Gastrocnemius medialis (tissue), 4 donors: Measurements from ENCODE around the gene MAGI1. TPM values are rescaled to one million over a fixed set of nuclear protein-coding genes. Genes with fewer than 3 reads are reported as not detected.

Experiments used
- ATAC-seq, 2 donors: fragments of 150-250 bp; one replicate each; pipeline ENCODE4 v1.9.1; 2016
- DNase-seq, 2 donors: peaks; one replicate each; pipeline ENCODE4 v3.0.0-alpha.2; 2019
- H3K27ac ChIP-seq, 4 donors: fragments of 200-600 bp; sonication (generic); 1 replicate in 1 of 4; 2 replicates in 3 of 4; pipeline ENCODE4 v1.5.1; 2016 to 2018; ENCODE audit warnings: mild to moderate bottlenecking in 2 of 4, moderate library complexity in 1 of 4
- H3K27me3 ChIP-seq, 3 donors: fragments of 200-600 bp; sonication (generic) in 2 of 3; 1 replicate in 1 of 3; 2 replicates in 2 of 3; pipeline versions ENCODE4 v1.5.1 to v1.6.0; 2016 to 2019; ENCODE audit warnings: mild to moderate bottlenecking in 1 of 3, moderate library complexity in 1 of 3
- H3K36me3 ChIP-seq, 2 donors: fragments of 200-600 bp; sonication (generic) in 1 of 2; one replicate each; pipeline ENCODE4 v1.5.1; 2017 to 2018
- H3K4me1 ChIP-seq, 2 donors: fragments of 200-600 bp; sonication (generic) in 1 of 2; one replicate each; pipeline ENCODE4 v1.5.1; 2016 to 2017; ENCODE audit warnings: mild to moderate bottlenecking in 2 of 2
- H3K4me3 ChIP-seq, 4 donors: fragments of 200-600 bp; sonication (generic) in 3 of 4; 1 replicate in 1 of 4; 2 replicates in 3 of 4; pipeline ENCODE4 v1.5.1; 2016 to 2019; ENCODE audit warnings: mild to moderate bottlenecking in 2 of 4
- H3K9me3 ChIP-seq, 3 donors: fragments of 200-600 bp; sonication (generic) in 2 of 3; 1 replicate in 1 of 3; 2 replicates in 2 of 3; pipeline ENCODE4 v1.5.1; 2016 to 2019
- CTCF ChIP-seq, 5 experiments: fragments of 450-650 bp in 3 of 5; fragments of 200-600 bp in 2 of 5; sonication (generic) in 2 of 5; IDR thresholded peaks in 4 of 5; conservative IDR thresholded peaks in 1 of 5; 1 replicate in 4 of 5; 2 replicates in 1 of 5; pipeline ENCODE4 v1.5.1; 2016 to 2019; ENCODE audit warnings: antibody characterized with exemption in 5 of 5, mild to moderate bottlenecking in 3 of 5, moderate library complexity in 3 of 5
- POLR2A ChIP-seq, 2 donors: fragments of 450-650 bp; IDR thresholded peaks; one replicate each; pipeline ENCODE4 v1.6.1; 2017; ENCODE audit warnings: antibody characterized with exemption in 2 of 2, mild to moderate bottlenecking in 2 of 2, moderate library complexity in 2 of 2
- in situ Hi-C, 4 donors: fragments of 200-750 bp; cut with MboI; loops; one replicate each; pipeline versions ENCODE4 v1.15.0 to v1.8.0; 2017; ENCODE audit warnings: low sequenced_read_pairs in 4 of 4
- intact Hi-C: fragments of 100-400 bp; cut with DNase I; formaldehyde crosslinking; loops from one replicate; pipeline ENCODE4 v1.15.1; 2023; ENCODE audit warnings: low total_unique reads
- total RNA-seq, 4 donors: library from RNA; depleted of rRNA; stranded (reverse); fragments of >200 nt; gene quantifications; one replicate each; pipeline versions ENCODE4 v1.1.0 to v1.2.3, GENCODE V29; 2016

Gene MAGI1
- total RNA-seq, 4 donors from 2014 or later: 2.6 to 7.5 (median 3.9) TPM

GRCh38 chr3:65376426-65376825 lies 662.3 kb downstream of the MAGI1 start:
- ATAC-seq: no peak
- H3K9me3 ChIP-seq: no peaks in the 10 kb centered on the region
- H3K27ac ChIP-seq: no peak overlapping the region
- H3K4me3 ChIP-seq: no peak overlapping the region
- in situ Hi-C loops (no loop called here), intact Hi-C loops (no loop called here)
- no peaks in the 10 kb centered on the region for H3K36me3 ChIP-seq
- no peaks in the 10 kb centered on the region for H3K4me1 ChIP-seq
- no peak for DNase-seq
- TF ChIP-seq CTCF (IDR thresholded peaks at IDR 0.05 in 4 of 5, conservative IDR thresholded peaks at IDR 0.05 in 1 of 5) (no peak), POLR2A (IDR thresholded peaks at IDR 0.05) (no peak)
- no peaks in the 10 kb centered on the region for H3K27me3 ChIP-seq

GRCh38 chr3:65371053-65371452 lies 667.7 kb downstream of the MAGI1 start:
- Histone ChIP-seq H3K27ac (no peak overlapping the region), H3K36me3 (no peaks in the 10 kb centered on the region), H3K9me3 (no peaks in the 10 kb centered on the region), H3K27me3 (no peaks in the 10 kb centered on the region), H3K4me1 (no peaks in the 10 kb centered on the region), H3K4me3 (no peak overlapping the region)
- in situ Hi-C loops (no loop called here), intact Hi-C loops (no loop called here)
- no peak for TF ChIP-seq POLR2A (IDR thresholded peaks at IDR 0.05)
- no peak for TF ChIP-seq CTCF (IDR thresholded peaks at IDR 0.05 in 4 of 5, conservative IDR thresholded peaks at IDR 0.05 in 1 of 5)
- ATAC-seq: no peak
- no peak for DNase-seq

GRCh38 chr3:65368866-65369265 lies 669.9 kb downstream of the MAGI1 start:
- no peak overlapping the region for H3K27ac ChIP-seq
- no peak overlapping the region for H3K4me3 ChIP-seq
- no peaks in the 10 kb centered on the region for H3K4me1 ChIP-seq
- ATAC-seq (no peak), DNase-seq (no peak)
- TF ChIP-seq CTCF (IDR thresholded peaks at IDR 0.05 in 4 of 5, conservative IDR thresholded peaks at IDR 0.05 in 1 of 5): no peak
- no peak for TF ChIP-seq POLR2A (IDR thresholded peaks at IDR 0.05)
- in situ Hi-C loops (no loop called here), intact Hi-C loops (no loop called here)
- no peaks in the 10 kb centered on the region for H3K27me3 ChIP-seq
- H3K9me3 ChIP-seq: no peaks in the 10 kb centered on the region
- H3K36me3 ChIP-seq: no peaks in the 10 kb centered on the region

- Histone ChIP-seq H3K4me3 (no peak overlapping the region), H3K27ac (no peak overlapping the region), H3K4me1 (no peaks in the 10 kb centered on the region), H3K36me3 (peaks cover 0 to 16% of the 10 kb centered on the region in 2 donors), H3K9me3 (no peaks in the 10 kb centered on the region), H3K27me3 (no peaks in the 10 kb centered on the region)
- intact Hi-C loops (no loop called here), in situ Hi-C loops (no loop called here)
- TF ChIP-seq CTCF (IDR thresholded peaks at IDR 0.05 in 4 of 5, conservative IDR thresholded peaks at IDR 0.05 in 1 of 5): no peak
- TF ChIP-seq POLR2A (IDR thresholded peaks at IDR 0.05): no peak
- DNase-seq: no peak
- ATAC-seq: no peak
Measured at GRCh38 chr3:65362688-65363087, 676.0 kb downstream of the MAGI1 start.

- no peak overlapping the region for H3K4me3 ChIP-seq
- H3K36me3 ChIP-seq: peaks cover 0 to 17% of the 10 kb centered on the region in 2 donors
- H3K27ac ChIP-seq: no peak overlapping the region
- intact Hi-C loops (no loop called here), in situ Hi-C loops (no loop called here)
- no peaks in the 10 kb centered on the region for H3K27me3 ChIP-seq
- no peaks in the 10 kb centered on the region for H3K9me3 ChIP-seq
- no peak for TF ChIP-seq CTCF (IDR thresholded peaks at IDR 0.05 in 4 of 5, conservative IDR thresholded peaks at IDR 0.05 in 1 of 5)
- no peak for TF ChIP-seq POLR2A (IDR thresholded peaks at IDR 0.05)
- ATAC-seq (no peak), DNase-seq (no peak)
- H3K4me1 ChIP-seq: no peaks in the 10 kb centered on the region
Measured at GRCh38 chr3:65361448-65361847, 677.3 kb downstream of the MAGI1 start.
